Inflammatory macrophage (primary cell): ENCODE data around the gene CDH12.

Experiments
- DNase-seq, 2 donors: peaks; one replicate each; pipeline ENCODE4 v3.0.0-alpha.2; 2020 to 2022

CDH12 gene

DNA sequence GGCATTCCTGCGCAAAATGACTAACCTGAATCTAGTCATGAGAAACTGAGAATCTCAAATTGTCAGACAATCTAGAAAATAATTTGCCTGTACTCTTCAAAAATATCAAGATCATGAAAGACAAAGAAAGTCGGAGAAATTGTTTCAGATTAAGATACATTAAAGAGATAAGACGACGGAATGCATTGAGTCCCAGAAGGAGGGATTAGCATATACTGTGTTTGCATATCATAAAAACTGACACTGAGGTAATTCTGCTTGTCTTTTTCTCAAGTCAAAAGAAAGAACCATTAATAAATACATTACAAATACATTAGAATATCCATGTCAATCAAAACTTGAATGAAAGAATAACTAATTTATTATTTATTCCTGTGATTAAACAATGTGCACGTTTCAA, 88.4 kb downstream of the CDH12 start:
- no peak for DNase-seq

DNA sequence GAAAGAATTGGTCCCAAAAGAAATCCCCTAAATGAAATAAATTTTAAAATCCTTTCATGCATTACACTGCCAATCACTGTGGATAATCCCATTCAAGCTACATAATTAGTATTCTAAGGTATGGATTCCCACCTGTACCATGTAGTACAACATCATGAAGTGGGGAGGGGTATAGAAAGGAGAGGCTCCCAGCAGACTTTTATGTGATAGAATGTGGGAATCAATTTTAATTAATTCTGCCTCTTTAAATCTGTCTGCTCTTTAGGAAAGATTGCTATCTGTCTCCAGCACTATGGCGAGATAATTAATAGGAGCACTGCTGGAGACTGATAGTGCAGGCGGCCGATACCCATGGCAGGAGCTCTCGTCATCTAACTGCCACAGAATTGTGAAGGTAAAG, 95.4 kb downstream of the CDH12 start:
- DNase-seq, result no peak

DNA sequence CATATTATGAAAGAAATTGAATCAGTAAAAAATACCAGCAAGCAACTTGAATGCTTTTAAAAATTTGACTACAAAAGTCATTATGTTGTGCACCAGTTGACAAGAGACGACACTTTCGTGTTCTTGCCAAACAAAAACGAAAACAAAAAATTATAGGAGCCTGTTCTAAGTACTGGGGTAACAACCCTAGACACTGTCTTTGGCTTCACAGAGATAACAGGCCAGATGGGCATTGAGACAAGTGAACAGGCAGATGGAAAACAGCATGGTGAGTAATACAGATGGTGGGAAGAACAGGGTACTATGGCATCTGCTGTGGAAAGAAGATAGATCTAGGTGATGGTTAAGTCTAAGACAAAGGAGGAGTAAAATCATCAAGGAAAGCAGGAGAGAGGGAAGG, 99.0 kb downstream of the CDH12 start:
- DNase-seq, result no peak

- no peak for DNase-seq
Observed at GRCh38 chr5:22751536-22751935, 101.6 kb downstream of the CDH12 start.

DNA sequence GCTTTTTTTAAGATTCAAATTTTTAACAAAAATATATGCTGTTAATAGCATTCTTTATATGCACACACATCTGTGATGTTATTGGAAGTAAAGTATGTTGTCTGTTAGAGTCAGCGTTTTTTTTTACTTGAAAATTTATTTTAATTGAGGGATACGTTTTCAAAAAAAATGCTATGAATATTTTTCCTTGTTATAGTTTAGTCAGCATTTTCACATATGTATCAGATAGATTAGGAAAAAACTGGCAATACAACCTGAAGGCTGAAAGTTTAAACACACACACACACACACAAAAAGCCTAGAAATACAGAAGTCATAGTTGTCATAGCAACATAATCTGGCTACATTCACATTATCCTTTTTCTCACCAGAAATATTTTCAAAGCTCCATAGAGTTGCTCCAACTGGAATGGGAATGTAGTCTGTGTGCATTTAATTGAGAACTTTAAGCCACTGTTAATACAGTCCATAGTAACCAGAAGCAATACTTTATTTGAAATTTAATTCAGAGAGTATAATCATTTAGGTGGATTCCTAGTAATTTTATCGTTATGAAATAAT, 116.6 kb downstream of the CDH12 start:
- DNase-seq, result no peak

GRCh38 chr5:22734907-22735306, 118.2 kb downstream of the CDH12 start:
- no peak for DNase-seq

DNA sequence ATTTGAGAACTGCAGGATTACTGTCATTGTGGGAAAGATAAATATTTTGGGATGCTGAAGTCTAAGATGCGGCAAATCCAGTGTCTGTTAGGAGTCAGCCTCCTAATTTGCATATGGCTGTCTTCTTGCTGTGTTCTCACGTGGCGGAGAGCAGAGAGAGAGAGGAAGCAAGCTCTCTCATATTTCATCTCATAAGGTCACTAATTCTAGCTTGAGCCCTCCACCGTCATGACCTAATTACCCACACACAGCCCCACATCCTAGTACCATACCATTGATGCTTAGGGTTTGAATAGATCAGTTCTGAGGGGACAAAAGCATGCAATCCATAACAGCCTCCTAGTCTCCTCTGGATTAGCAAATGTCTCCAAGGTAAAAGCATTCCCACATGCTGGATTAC, 124.5 kb downstream of the CDH12 start:
- no peak for DNase-seq

DNA sequence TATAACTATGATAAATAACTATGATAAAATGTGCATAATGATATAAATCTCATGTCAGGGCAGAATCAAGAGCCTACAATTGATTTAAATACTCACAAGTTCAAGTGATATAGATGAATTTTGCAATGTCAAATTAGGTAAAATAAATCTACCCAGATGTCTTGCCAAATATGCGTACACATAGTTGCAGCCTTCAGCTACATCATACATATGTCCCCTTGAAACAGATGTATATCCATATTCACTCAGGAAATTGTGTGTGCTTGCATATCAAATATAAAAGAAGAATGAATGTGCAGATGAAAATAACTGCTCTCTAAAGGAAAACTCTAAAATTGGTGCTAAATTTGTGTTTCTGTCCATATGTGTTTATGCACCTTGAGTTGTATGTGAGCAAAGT, 130.7 kb downstream of the CDH12 start:
- DNase-seq, result no peak

- no peak for DNase-seq
Observed at GRCh38 chr5:22722056-22722455, 131.1 kb downstream of the CDH12 start.

- no peak for DNase-seq
Observed at GRCh38 chr5:22719842-22720241, 133.3 kb downstream of the CDH12 start.

- no peak for DNase-seq
Observed at GRCh38 chr5:22710660-22711059, 142.5 kb downstream of the CDH12 start.

- DNase-seq, result no peak
Observed at GRCh38 chr5:22709743-22710142, 143.4 kb downstream of the CDH12 start.

DNA sequence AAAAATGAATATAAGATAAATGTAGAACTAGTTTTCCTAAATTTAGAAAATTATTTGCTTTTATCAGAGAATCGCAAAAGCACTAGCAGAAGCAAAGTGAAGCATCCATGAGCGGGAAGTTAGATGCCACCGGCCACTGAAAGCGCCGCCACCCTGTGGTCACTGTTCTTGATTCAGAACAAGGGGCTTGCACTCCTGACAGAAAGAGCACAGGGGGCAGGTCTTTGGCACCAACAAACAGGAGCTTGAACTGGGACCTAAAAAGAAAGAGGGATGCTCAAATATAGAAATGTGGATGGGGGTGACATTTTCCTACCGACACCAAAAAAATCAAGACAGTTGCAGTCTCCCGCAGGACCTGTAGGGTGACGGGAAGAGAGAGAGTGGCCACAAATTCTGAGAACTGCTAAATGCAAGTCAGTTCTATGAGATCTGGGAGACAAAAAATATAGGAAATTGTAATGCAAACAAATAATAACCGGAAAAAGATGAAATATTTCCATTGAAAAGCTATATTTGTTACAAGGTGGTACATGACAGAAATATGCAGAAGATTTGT, 144.3 kb downstream of the CDH12 start:
- DNase-seq, result no peak

- no peak for DNase-seq
Observed at GRCh38 chr5:22706901-22707300, 146.2 kb downstream of the CDH12 start.

DNA sequence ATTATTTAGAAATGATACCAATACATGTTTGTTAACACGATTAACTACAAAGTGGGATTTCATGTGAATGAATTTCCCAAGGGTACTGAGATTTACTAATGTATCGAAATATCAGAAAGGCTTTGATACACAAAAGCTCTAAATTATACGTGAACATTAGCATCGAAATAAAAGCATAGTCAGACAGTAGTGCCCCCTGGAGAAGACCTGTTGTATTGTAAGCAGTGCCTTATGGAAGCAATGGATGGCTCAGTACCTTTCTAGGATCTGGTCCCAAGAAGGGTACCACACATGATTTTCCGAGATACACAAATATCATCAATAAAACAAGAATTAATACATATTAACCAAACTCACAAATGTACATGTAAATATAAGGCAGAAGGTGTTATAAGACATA, 153.8 kb downstream of the CDH12 start:
- no peak for DNase-seq

DNA sequence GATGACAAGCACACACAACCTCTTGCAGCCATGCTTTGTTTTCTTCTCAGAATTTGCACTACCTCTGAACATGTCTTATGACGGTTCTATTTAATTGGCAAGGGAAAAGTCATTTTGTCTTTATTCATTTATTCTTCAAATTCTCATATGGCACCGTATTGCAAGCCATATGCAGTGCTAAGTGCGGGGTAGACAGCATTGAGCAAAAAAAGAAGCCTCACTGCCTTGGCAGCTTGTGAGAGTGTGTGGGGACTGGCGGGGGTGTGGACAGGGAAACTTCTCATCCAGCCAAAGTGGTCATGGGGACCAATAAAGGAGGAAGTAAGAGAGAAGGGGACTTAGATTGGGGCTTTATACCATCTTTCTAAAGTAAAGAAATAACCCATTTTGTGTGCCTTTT, 160.0 kb downstream of the CDH12 start:
- no peak for DNase-seq

GRCh38 chr5:22683050-22683449, 170.1 kb downstream of the CDH12 start:
- no peak for DNase-seq

- DNase-seq, result no peak
Observed at GRCh38 chr5:22678886-22679285, 174.3 kb downstream of the CDH12 start.

DNA sequence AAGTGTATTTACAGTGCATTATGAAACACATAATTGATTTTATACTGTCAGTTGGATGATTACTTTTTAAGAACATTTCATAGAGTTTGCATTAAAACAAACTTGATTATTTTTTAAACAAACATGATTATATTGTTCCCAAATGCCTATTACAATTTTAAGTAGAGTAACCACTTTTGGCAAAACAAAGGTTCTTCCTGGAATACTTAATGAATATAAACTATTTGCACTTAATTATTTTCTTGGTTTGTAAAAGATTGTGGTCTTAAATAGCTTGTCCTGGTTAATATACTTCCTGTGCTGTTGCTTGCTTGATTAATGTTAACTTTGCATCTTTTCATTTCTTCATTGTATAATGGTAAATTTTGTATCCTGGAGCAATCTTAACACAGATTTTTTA, 180.0 kb downstream of the CDH12 start:
- no peak for DNase-seq

DNA sequence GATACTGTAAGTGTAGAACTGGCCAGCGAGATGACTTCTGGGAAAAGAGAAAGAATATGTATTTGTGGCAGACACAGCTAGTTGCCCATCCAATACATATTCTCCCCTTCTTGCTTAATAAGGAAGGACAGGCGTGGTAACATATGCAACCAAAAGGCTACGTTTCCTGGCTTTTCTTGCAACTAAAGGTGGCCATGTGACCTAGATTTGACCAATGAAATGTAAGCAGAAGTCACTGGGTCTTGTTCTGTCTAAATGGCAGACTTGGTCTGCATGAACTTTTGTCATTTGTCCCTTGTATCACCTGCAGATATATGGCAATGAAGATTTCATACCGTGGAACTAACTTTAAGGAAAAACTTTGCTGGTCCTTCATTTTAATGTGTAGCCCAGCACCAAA, 183.8 kb downstream of the CDH12 start:
- DNase-seq, result no peak

DNA sequence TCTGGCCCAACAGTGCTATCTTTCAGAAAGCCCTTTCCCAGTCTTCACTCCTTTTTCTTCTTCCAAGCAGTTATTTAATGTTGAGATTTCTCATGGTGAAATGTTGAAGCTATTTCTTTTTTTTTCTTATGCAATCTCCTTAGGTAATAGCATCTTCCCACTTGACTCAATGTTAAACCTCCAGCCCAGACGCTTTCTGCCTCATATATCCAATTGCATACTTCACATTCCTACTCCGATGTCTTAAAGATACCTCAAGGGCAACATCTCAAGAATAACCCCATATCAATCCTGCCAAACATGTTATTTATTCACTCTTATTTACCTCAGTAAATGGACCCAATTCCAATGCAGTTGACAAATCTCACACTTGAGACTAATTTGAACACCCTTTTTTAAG, 187.3 kb downstream of the CDH12 start:
- DNase-seq, result no peak

GRCh38 chr5:22663134-22663533, 190.0 kb downstream of the CDH12 start:
- DNase-seq, result no peak

- DNase-seq, result no peak
Observed at GRCh38 chr5:22662391-22662790, 190.8 kb downstream of the CDH12 start.

- no peak for DNase-seq
Observed at GRCh38 chr5:22651355-22651754, 201.8 kb downstream of the CDH12 start.

DNA sequence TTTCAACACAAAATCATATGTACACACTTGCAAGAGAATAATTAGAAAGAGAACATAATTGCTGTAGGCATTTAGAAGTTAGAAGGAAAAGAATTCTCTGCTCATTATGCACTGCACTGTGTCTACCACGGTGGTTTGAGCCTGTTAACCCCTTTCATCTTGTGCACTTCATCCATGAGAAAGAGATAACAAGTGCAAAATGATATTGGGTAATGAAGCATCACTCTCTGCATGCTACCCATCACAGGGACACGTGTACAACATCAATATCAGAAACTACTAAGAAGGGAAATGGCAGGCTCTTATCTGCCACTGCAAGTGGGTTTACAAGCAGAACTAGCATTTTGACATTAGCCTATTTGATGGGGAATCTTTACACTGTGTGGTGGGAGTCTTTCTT, 202.6 kb downstream of the CDH12 start:
- no peak for DNase-seq
